Mucosa of rectum (tissue), 2 donors: Measurements from ENCODE around the gene AHCYL2.
"Not testable (repeated sequence)": the region's sequence is repeated elsewhere in the genome, so short reads cannot be mapped to it uniquely, and the experiment has no call there.

Experiments
- H3K27ac ChIP-seq, 2 donors: one replicate each; pipeline ENCODE4 v1.7.0; 2013; ENCODE audit warnings: inconsistent platforms in 2 of 2, low read depth in 2 of 2, low read length in 2 of 2
- H3K27me3 ChIP-seq, 2 donors: one replicate each; pipeline ENCODE4 v1.7.0; 2013; ENCODE audit warnings: low read length in 2 of 2; ENCODE audit not compliant: control insufficient read depth in 2 of 2, insufficient read depth in 2 of 2
- H3K36me3 ChIP-seq, 2 donors: one replicate each; pipeline ENCODE4 v1.7.0; 2013; ENCODE audit warnings: low read length in 2 of 2; ENCODE audit not compliant: control insufficient read depth in 2 of 2, insufficient read depth in 2 of 2
- H3K4me1 ChIP-seq, 2 donors: one replicate each; pipeline ENCODE4 v1.7.0; 2013; ENCODE audit warnings: low read length in 2 of 2, mild to moderate bottlenecking in 1 of 2; ENCODE audit not compliant: control insufficient read depth in 2 of 2, insufficient read depth in 2 of 2
- H3K4me3 ChIP-seq, 2 donors: one replicate each; pipeline ENCODE4 v1.7.0; 2013; ENCODE audit warnings: low read length in 2 of 2
- H3K9ac ChIP-seq, 2 donors: one replicate each; pipeline ENCODE4 v1.7.0; 2013; ENCODE audit warnings: low read length in 2 of 2, low read depth in 1 of 2, mild to moderate bottlenecking in 1 of 2
- H3K9me3 ChIP-seq, 2 donors: one replicate each; pipeline ENCODE4 v1.7.0; 2013; ENCODE audit warnings: low read length in 2 of 2; ENCODE audit not compliant: control insufficient read depth in 2 of 2
- donor health status: healthy.
- donor health status: Normal muscosa, but diverticular disease.

The AHCYL2 gene

DNA sequence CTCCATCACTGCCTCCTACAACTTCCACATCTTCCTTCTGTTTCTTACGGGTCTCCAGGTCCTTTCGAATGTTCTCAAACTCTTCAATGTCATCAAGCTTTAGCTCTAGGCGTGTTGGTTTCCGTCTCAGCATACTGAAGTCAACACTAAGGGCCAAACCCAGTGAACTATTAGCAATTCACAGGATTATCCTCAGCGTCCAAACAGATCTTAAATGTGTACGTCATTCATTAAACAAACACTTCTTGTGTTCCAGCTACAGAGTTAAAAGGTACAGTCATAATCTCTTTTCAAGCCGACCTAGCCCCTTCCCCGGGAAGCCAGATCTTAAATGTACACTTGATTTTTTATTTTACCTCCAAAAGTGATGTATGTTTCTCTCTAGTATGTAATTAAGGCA lies 185.4 kb downstream of the AHCYL2 start:
- H3K27ac ChIP-seq, H3K4me3 ChIP-seq, H3K27me3 ChIP-seq, H3K4me1 ChIP-seq, H3K9ac ChIP-seq, H3K9me3 ChIP-seq: not testable (repeated sequence)
- H3K36me3 ChIP-seq, result peaks cover 68 to 70% of the 10 kb centered on the region in 2 donors

DNA sequence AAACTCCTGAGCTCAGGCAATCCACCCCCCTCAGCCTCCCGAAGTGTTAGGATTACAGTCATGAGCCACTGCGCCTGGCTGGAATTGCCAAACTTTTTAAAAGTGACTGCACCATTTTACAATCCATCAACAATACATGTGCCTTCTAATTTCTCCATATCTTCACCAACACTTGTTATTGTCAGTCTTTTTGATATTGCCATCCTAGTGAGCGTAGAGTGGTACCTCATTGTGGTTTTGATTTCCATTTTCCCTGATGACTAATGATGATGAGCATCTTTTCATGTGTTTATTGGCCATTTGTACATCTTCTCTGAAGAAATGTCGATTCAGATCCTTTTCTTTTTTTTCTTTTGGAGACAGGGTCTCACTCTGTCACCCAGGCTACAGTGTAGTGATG lies 187.7 kb downstream of the AHCYL2 start:
- H3K27ac ChIP-seq, result no peak overlapping the region
- H3K4me3 ChIP-seq, result no peak overlapping the region
- no peaks in the 10 kb centered on the region for H3K4me1 ChIP-seq
- H3K9ac ChIP-seq, result no peak overlapping the region
- H3K9me3 ChIP-seq, result no peaks in the 10 kb centered on the region
- peaks cover 47 to 56% of the 10 kb centered on the region in 2 donors for H3K36me3 ChIP-seq
- no peaks in the 10 kb centered on the region for H3K27me3 ChIP-seq

DNA sequence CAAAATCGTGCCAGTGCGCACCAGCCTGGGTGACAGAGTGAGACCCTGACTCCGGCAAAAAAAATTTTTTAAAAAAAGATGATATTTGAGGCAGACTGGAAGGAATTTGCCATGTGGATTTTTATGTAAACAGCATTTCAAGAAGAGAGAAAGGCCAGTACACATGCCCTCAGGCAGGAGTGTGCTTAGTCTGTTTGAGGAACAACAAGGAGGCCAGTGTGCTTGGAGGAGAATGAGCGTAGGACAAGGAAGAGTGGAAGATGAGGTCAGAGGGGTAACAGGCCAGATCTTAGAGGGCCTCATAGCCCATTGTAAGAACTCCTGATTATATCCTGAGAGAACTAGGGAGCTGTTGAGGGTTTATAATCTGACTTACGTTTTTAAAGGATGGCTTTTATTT lies 192.2 kb downstream of the AHCYL2 start:
- H3K27ac ChIP-seq, result no peak overlapping the region
- no peaks in the 10 kb centered on the region for H3K27me3 ChIP-seq
- no peak overlapping the region for H3K9ac ChIP-seq
- no peak overlapping the region for H3K4me3 ChIP-seq
- no peaks in the 10 kb centered on the region for H3K9me3 ChIP-seq
- peaks cover 27 to 34% of the 10 kb centered on the region in 2 donors for H3K36me3 ChIP-seq
- H3K4me1 ChIP-seq, result no peaks in the 10 kb centered on the region

DNA sequence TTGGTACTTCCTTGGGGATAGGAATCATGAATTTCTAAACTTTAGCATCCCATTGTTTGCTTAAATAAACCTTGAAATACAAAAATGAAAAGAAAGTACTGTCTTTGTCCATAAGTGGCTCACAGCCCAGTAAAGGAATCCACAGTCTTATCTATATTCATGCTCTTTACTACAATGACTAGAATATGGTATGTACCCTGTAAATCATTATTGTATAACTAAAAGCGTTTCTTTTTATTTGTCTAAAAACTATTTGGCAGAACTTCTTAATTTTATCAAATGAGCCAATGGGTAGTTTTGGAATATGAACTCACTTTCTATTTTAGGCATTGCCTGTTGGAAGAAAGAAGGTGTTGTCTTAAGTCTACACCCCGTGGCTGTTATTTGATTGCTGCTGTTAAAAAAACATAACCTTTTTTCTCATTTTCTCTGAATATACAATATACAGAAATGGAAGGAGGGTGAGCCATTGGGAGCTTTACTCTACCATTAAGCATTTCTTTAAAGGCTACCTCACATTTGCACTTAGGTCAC lies 197.0 kb downstream of the AHCYL2 start:
- no peaks in the 10 kb centered on the region for H3K9me3 ChIP-seq
- H3K4me1 ChIP-seq, result no peaks in the 10 kb centered on the region
- no peak overlapping the region for H3K9ac ChIP-seq
- H3K27ac ChIP-seq, result no peak overlapping the region
- no peak overlapping the region for H3K4me3 ChIP-seq
- no peaks in the 10 kb centered on the region for H3K27me3 ChIP-seq
- peaks cover 43 to 49% of the 10 kb centered on the region in 2 donors for H3K36me3 ChIP-seq

DNA sequence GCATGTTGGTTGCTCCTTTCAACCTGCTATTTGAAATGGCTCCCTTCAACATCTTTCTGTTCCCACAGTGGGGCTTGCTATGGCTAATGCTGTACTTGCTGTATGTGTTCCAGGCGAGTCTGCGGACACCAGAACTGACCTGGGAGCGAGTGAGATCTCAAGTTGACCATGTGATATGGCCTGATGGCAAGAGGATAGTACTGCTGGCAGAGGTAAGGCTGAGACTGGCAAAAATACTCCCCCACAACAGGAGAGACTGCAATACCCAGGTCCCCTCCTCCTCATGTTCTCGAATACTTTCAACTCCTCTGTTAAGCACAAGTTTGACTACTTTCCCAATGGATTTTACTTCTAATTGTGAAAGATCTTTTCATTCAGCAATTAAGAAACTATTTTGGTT lies 197.9 kb downstream of the AHCYL2 start:
- H3K36me3 ChIP-seq, result peaks cover 47 to 57% of the 10 kb centered on the region in 2 donors
- no peak overlapping the region for H3K9ac ChIP-seq
- no peak overlapping the region for H3K27ac ChIP-seq

DNA sequence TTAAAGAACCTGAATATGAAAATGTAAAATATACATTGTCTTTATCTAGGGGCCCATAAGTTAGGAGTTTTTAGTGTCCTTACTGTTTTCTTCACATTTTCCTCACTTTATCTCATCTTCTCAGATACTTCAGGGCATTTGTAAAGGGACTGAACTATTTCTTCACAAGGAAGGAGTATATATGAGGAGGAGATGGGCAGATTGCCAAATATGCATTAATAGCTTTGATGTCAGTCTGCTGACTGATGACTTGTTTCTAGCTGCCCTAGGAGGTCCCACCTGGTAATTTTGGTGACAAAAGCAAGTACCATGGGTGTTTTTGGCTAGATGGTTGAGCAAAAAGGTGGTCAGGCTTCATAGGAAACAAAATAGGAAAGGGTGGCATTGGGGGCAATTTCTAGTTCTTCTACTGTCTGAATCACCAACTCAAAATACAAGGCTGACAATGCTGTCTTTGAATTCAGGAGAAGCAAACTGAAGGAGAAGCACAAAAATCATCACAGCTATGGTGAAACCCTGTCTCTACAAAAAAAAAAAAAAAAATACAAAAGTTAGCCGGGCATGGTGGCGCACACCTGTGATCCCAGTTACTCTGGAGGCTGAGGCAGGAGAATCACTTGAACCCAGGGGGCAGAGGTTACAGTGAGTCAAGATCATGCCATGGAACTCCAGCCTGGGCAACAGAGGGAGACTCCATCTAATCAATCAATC lies 199.0 kb downstream of the AHCYL2 start:
- no peak overlapping the region for H3K4me3 ChIP-seq
- H3K27ac ChIP-seq, result no peak overlapping the region
- no peaks in the 10 kb centered on the region for H3K27me3 ChIP-seq
- no peaks in the 10 kb centered on the region for H3K9me3 ChIP-seq
- H3K4me1 ChIP-seq, result no peaks in the 10 kb centered on the region
- H3K36me3 ChIP-seq, result peaks cover 57 to 65% of the 10 kb centered on the region in 2 donors
- H3K9ac ChIP-seq, result no peak overlapping the region

More for the DNA sequence above, 197.9 kb downstream of the AHCYL2 start:
- no peaks in the 10 kb centered on the region for H3K27me3 ChIP-seq
- H3K9me3 ChIP-seq, result no peaks in the 10 kb centered on the region
- H3K4me3 ChIP-seq, result no peak overlapping the region
- H3K4me1 ChIP-seq, result no peaks in the 10 kb centered on the region

DNA sequence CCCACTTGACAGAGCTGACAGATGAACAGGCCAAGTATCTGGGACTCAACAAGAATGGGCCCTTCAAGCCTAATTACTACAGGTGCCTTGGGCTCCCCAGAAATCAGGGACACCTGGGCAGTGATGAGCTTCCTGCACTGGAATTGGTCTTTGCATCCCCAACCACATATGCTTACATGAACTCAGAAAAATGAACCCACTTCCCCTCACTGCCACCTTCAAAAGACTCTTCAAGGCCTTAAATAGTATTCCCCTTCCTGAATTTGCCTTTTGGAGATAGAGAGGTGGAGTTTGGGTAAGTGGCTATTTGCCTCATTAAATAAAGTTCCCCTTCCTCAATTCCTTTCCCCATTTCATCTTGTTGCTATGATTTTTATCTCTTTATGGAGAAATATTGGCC lies 201.7 kb downstream of the AHCYL2 start:
- Histone ChIP-seq H3K27me3 (no peaks in the 10 kb centered on the region), H3K9me3 (no peaks in the 10 kb centered on the region), H3K4me1 (no peaks in the 10 kb centered on the region), H3K9ac (no peak overlapping the region), H3K4me3 (no peak overlapping the region), H3K36me3 (peaks cover 48 to 58% of the 10 kb centered on the region in 2 donors), H3K27ac (no peak overlapping the region)

DNA sequence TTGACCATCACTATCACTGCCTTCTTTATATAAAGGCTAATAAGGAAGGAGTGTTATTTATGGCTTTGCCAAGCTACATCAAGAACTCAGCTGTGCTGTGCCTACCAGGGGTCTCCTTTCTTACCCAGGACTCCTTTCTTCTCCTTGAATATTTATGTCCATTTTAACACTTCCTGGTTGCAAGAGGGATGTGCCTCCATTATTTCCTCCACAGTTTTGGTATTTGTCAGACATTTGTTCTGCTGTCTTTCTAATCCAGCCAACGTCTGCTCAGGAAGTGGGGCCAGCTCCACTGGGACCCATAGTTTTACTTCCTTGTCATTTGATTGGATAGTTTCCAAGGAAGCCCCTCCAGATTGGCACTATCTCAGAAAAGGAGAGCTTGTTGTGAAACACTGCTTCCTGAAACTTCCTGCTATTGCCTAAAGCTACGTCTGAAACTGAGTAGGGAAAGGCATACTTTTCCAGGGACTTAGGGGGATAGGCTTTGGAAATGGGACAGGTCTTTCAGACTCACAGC lies 202.8 kb downstream of the AHCYL2 start:
- H3K9ac ChIP-seq, result no peak overlapping the region
- no peak overlapping the region for H3K27ac ChIP-seq
- H3K27me3 ChIP-seq, result peaks cover 0 to under 1% of the 10 kb centered on the region in 2 donors
- no peak overlapping the region for H3K4me3 ChIP-seq
- no peaks in the 10 kb centered on the region for H3K4me1 ChIP-seq
- H3K9me3 ChIP-seq, result no peaks in the 10 kb centered on the region
- H3K36me3 ChIP-seq, result peaks cover 43 to 52% of the 10 kb centered on the region in 2 donors

DNA sequence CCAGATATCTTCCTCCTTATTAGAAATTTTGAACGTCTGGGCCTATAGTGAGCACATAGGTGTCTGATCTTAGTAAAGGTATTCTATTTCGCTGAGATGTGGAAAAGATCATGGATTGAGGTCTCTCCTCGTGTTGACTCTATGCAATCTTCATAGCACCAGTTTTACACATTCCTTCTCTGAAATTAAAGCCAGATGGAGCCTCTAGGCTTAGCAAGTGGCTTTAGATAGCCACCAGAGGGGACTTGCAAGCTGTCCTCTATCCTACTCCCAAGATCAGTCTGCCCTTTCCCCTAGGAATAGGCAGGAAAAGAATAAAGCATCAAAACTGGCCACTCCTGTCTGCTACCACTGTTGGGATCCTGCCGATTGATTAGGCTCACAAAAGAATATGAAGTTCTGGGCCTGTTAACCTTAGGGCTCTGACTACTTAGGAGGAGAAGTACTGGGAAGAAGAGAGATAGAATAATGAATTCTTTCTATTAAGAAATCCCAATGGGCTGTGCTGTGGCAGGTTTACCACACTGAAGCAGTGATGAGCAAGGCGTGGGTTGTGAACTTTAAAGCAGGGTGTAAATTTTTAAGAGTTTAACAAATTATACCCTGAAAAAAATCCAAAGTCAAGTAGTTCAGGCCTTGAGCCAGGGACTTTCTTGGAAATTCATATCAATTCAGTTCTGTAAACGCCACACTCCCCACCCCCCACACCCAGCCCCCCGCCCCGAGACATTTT lies 207.2 kb downstream of the AHCYL2 start:
- Histone ChIP-seq H3K9ac (no peak overlapping the region), H3K4me3 (no peak overlapping the region), H3K4me1 (peaks cover 9 to 10% of the 10 kb centered on the region in 2 donors), H3K36me3 (peaks cover 13 to 16% of the 10 kb centered on the region in 2 donors), H3K27ac (no peak overlapping the region), H3K27me3 (peaks cover 9 to 20% of the 10 kb centered on the region in 2 donors), H3K9me3 (no peaks in the 10 kb centered on the region)
